ENCODE results near the gene LIN7A. TPM values are rescaled to one million over a fixed set of nuclear protein-coding genes. Genes with fewer than 3 reads are reported as not detected.

LIN7A gene
- total and polyA plus RNA-seq, 4 donors = 6.0 to 20.6 (median 9.1) TPM

GRCh38 chr12:80902711-80903110, 35.0 kb downstream of the LIN7A start:
- no peak for DNase-seq (ENCODE audit: low spot score)
- TF ChIP-seq SP1 (IDR thresholded peaks at IDR 0.05) = no peak
- no peak for TF ChIP-seq REST (IDR thresholded peaks at IDR 0.05)
- TF ChIP-seq, protein P1, sequence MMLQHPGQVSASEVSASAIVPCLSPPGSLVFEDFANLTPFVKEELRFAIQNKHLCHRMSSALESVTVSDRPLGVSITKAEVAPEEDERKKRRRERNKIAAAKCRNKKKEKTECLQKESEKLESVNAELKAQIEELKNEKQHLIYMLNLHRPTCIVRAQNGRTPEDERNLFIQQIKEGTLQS (IDR thresholded peaks at IDR 0.05) = no peak
- no peak for TF ChIP-seq FOXA1 (IDR thresholded peaks at IDR 0.05)
- no peak for TF ChIP-seq ZBTB33 (IDR thresholded peaks at IDR 0.05)
- TF ChIP-seq GABPA (IDR thresholded peaks at IDR 0.05 in 1 of 2, conservative IDR thresholded peaks at IDR 0.05 in 1 of 2) = no peak
- TF ChIP-seq JUND (IDR thresholded peaks at IDR 0.05) = no peak
- no peak for TF ChIP-seq RXRA (IDR thresholded peaks at IDR 0.05)
- no peak for TF ChIP-seq TAF1 (conservative IDR thresholded peaks at IDR 0.05)
- TF ChIP-seq, protein P2, sequence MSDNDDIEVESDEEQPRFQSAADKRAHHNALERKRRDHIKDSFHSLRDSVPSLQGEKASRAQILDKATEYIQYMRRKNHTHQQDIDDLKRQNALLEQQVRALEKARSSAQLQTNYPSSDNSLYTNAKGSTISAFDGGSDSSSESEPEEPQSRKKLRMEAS (IDR thresholded peaks at IDR 0.05) = no peak
- TF ChIP-seq FOXA2 (IDR thresholded peaks at IDR 0.05) = no peak
- TF ChIP-seq HNF4A (conservative IDR thresholded peaks at IDR 0.05) = no peak
- no peak for TF ChIP-seq NR2F2 (IDR thresholded peaks at IDR 0.05)
- TF ChIP-seq RAD21 (IDR thresholded peaks at IDR 0.05) = no peak
- no peak for TF ChIP-seq EGR1 (IDR thresholded peaks at IDR 0.05; ENCODE audit: low read depth in 2 of 2)
- TF ChIP-seq HNF4G (IDR thresholded peaks at IDR 0.05) = no peak
- Histone ChIP-seq H3K36me3 (ENCODE audit: control insufficient read depth in 4 of 4, insufficient read depth in 3 of 4, low read depth in 1 of 4, low read length in 3 of 4) (no peaks in the 10 kb centered on the region), H3K27me3 (ENCODE audit: control insufficient read depth in 4 of 4, insufficient read depth in 4 of 4, low read length in 3 of 4) (no peaks in the 10 kb centered on the region), H3K4me3 (ENCODE audit: low read depth in 1 of 3, low read length in 3 of 3) (no peak overlapping the region), H3K9ac (ENCODE audit: low read depth in 1 of 2, low read length in 2 of 2) (no peak overlapping the region), H3K4me1 (ENCODE audit: control insufficient read depth in 4 of 4, insufficient read depth in 4 of 4, low read length in 3 of 4) (no peaks in the 10 kb centered on the region), H3K9me3 (ENCODE audit: control insufficient read depth in 4 of 4, low read length in 3 of 4) (no peaks in the 10 kb centered on the region), H3K27ac (ENCODE audit: low read depth in 1 of 2, low read length in 2 of 2) (no peak overlapping the region)

DNA sequence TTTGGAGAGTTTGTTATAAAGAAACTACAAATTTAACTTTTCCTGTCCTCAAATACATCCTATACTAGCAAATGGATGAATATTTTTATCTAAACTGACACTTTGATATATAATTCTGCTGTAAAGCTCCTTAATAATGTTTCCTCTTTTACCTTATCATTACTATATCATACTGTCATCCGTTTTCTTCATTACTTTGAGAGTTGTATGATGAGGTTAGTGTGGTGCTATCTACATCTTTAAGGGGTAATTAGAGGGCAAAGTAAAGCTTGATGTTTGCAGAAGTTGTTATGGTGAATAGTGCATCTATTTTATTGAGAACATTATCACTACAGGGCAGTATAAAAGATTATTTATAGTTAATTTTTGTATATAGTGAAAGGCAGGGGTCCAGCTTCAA, 36.1 kb downstream of the LIN7A start:
- 71% methylated on average over 1 of the region's 1 CpG for WGBS
- Histone ChIP-seq H3K4me3 (ENCODE audit: low read depth in 1 of 3, low read length in 3 of 3) (no peak overlapping the region), H3K9ac (ENCODE audit: low read depth in 1 of 2, low read length in 2 of 2) (no peak overlapping the region), H3K9me3 (ENCODE audit: control insufficient read depth in 4 of 4, low read length in 3 of 4) (no peaks in the 10 kb centered on the region), H3K36me3 (ENCODE audit: control insufficient read depth in 4 of 4, insufficient read depth in 3 of 4, low read depth in 1 of 4, low read length in 3 of 4) (no peaks in the 10 kb centered on the region), H3K27me3 (ENCODE audit: control insufficient read depth in 4 of 4, insufficient read depth in 4 of 4, low read length in 3 of 4) (no peaks in the 10 kb centered on the region), H3K27ac (ENCODE audit: low read depth in 1 of 2, low read length in 2 of 2) (no peak overlapping the region), H3K4me1 (ENCODE audit: control insufficient read depth in 4 of 4, insufficient read depth in 4 of 4, low read length in 3 of 4) (no peaks in the 10 kb centered on the region)
- TF ChIP-seq, protein P2 (IDR thresholded peaks at IDR 0.05) = no peak
- TF ChIP-seq RAD21 (IDR thresholded peaks at IDR 0.05) = no peak
- no peak for TF ChIP-seq NR2F2 (IDR thresholded peaks at IDR 0.05)
- TF ChIP-seq EGR1 (IDR thresholded peaks at IDR 0.05; ENCODE audit: low read depth in 2 of 2) = no peak
- no peak for TF ChIP-seq HNF4G (IDR thresholded peaks at IDR 0.05)
- TF ChIP-seq HNF4A (conservative IDR thresholded peaks at IDR 0.05) = no peak
- TF ChIP-seq, protein P3, sequence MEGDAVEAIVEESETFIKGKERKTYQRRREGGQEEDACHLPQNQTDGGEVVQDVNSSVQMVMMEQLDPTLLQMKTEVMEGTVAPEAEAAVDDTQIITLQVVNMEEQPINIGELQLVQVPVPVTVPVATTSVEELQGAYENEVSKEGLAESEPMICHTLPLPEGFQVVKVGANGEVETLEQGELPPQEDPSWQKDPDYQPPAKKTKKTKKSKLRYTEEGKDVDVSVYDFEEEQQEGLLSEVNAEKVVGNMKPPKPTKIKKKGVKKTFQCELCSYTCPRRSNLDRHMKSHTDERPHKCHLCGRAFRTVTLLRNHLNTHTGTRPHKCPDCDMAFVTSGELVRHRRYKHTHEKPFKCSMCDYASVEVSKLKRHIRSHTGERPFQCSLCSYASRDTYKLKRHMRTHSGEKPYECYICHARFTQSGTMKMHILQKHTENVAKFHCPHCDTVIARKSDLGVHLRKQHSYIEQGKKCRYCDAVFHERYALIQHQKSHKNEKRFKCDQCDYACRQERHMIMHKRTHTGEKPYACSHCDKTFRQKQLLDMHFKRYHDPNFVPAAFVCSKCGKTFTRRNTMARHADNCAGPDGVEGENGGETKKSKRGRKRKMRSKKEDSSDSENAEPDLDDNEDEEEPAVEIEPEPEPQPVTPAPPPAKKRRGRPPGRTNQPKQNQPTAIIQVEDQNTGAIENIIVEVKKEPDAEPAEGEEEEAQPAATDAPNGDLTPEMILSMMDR (IDR thresholded peaks at IDR 0.05; ENCODE audit: low read depth, low read length, missing input control) = no peak
- no peak for TF ChIP-seq JUND (IDR thresholded peaks at IDR 0.05)
- no peak for TF ChIP-seq GABPA (IDR thresholded peaks at IDR 0.05 in 1 of 2, conservative IDR thresholded peaks at IDR 0.05 in 1 of 2)
- TF ChIP-seq RXRA (IDR thresholded peaks at IDR 0.05) = no peak
- TF ChIP-seq, protein P1 (IDR thresholded peaks at IDR 0.05) = no peak
- no peak for DNase-seq (ENCODE audit: low spot score)
